K562 (cell line): ENCODE measurements around the gene ADIPOR1. TPM values are rescaled to one million over a fixed set of nuclear protein-coding genes. Genes with fewer than 3 reads are reported as not detected.

Experiments
- ATAC-seq: fragments of 200-7000 bp; cut with Tn5 transposase; 3 replicates; pipeline ENCODE4 v1.9.1; 2020; ENCODE audit warnings: moderate library complexity
- BruUV-seq: library from RNA; stranded (reverse); fragments of 400-500 nt; replicated peaks from 2 replicates; lab custom pipeline; 2021; lab: Mats Ljungman, UMichigan
- CTCF ChIA-PET: fragments of 300-600 bp; formaldehyde crosslinking; extraction: SDS; loops from one replicate; lab custom pipeline; 2021; ENCODE audit warnings: low intra/inter-chr PET ratio; lab: Yijun Ruan, JAX
- POLR2A ChIA-PET: fragments of 300-600, 350-650 bp; sonication (Branson Sonifier 250); formaldehyde crosslinking; extraction: SDS; loops from one replicate; lab custom pipeline; 2021; ENCODE audit warnings: antibody characterized with exemption, inconsistent platforms; lab: Yijun Ruan, JAX
- DNase-seq, 4 experiments: peaks; one replicate each; pipeline versions ENCODE4 v3.0.0 to v3.0.0-alpha.2; 2011 to 2018; ENCODE audit warnings: low spot score in 3 of 4, mixed read lengths in 3 of 4; ENCODE audit errors: extremely low read depth in 1 of 4
- FAIRE-seq: peaks from 2 replicates; lab custom pipeline; 2011; peaks lifted over from hg19 to GRCh38; lab: Jason Lieb, UNC
- H2AFZ ChIP-seq: 2 replicates; pipeline ENCODE4 v1.6.0; 2011; ENCODE audit warnings: low read depth, low read length, control low read depth, inconsistent platforms
- H3K27ac ChIP-seq: fragments of 200-600 bp; 3 replicates; pipeline ENCODE4 v1.8.0; 2011; ENCODE audit warnings: low read depth, mild to moderate bottlenecking, control low read depth, inconsistent platforms, low read length, moderate library complexity, mixed read lengths; ENCODE audit errors: extremely low read depth
- H3K27me3 ChIP-seq, 2 experiments: fragments of 300-600 bp in 1 of 2; 2 replicates in 1 of 2; 3 replicates in 1 of 2; pipeline versions ENCODE4 v1.6.0 to v1.8.0; 2011; ENCODE audit warnings: inconsistent platforms in 2 of 2, low read length in 2 of 2, mild to moderate bottlenecking in 1 of 2, mixed read lengths in 1 of 2, moderate library complexity in 1 of 2; ENCODE audit not compliant: control insufficient read depth in 2 of 2, insufficient read depth in 2 of 2
- H3K36me3 ChIP-seq: fragments of 300-600 bp; 3 replicates; pipeline ENCODE4 v1.8.0; 2011; ENCODE audit warnings: mild to moderate bottlenecking, low read length, inconsistent platforms; ENCODE audit not compliant: control insufficient read depth, insufficient read depth
- H3K4me1 ChIP-seq, 2 experiments: fragments of 200-600 bp in 1 of 2; replicated peaks in 1 of 2; 2 replicates in 1 of 2; 3 replicates in 1 of 2; pipeline versions ENCODE4 v1.5.1 to v1.8.0; 2011; ENCODE audit warnings: inconsistent platforms in 2 of 2, low read length in 2 of 2, mild to moderate bottlenecking in 1 of 2, mixed read lengths in 1 of 2, moderate library complexity in 1 of 2; ENCODE audit not compliant: control insufficient read depth in 2 of 2, insufficient read depth in 2 of 2
- H3K4me2 ChIP-seq: 2 replicates; pipeline ENCODE4 v1.6.1; 2011; ENCODE audit warnings: low read length, control low read depth, inconsistent platforms, mixed read lengths; ENCODE audit not compliant: insufficient read depth
- H3K4me3 ChIP-seq: fragments of 200-600 bp; sonication (generic), shearing (Covaris generic); 2 replicates; pipeline ENCODE4 v1.5.1; 2016; ENCODE audit warnings: control low read depth, inconsistent platforms
- H3K79me2 ChIP-seq: fragments of 200-600 bp; 3 replicates; pipeline ENCODE4 v1.8.0; 2011; ENCODE audit warnings: low read length, inconsistent platforms; ENCODE audit not compliant: control insufficient read depth, insufficient read depth
- H3K9ac ChIP-seq, 2 experiments: 2 replicates each; pipeline versions ENCODE4 v1.6.0 to v1.6.1; 2011; ENCODE audit warnings: low read depth in 2 of 2, low read length in 2 of 2, control low read depth in 1 of 2, inconsistent platforms in 1 of 2, mild to moderate bottlenecking in 1 of 2, mixed read lengths in 1 of 2; ENCODE audit not compliant: insufficient read depth in 1 of 2
- H3K9me1 ChIP-seq: one replicate; pipeline ENCODE4 v1.6.0; 2011; ENCODE audit warnings: inconsistent platforms, mild to moderate bottlenecking, low read length, moderate library complexity; ENCODE audit not compliant: control insufficient read depth, insufficient read depth
- H3K9me3 ChIP-seq: replicated peaks from 2 replicates; pipeline ENCODE4 v1.5.1; 2011; ENCODE audit warnings: low read depth, low read length, inconsistent platforms; ENCODE audit not compliant: control insufficient read depth, insufficient read depth
- H4K20me1 ChIP-seq: replicated peaks from 2 replicates; pipeline ENCODE4 v1.6.1; 2011; ENCODE audit warnings: low read length, inconsistent platforms, mixed read lengths; ENCODE audit not compliant: control insufficient read depth, insufficient read depth
- ARID4B ChIP-seq: sonication (generic); formaldehyde crosslinking; IDR thresholded peaks from 2 replicates; pipeline ENCODE4 v1.8.0; 2022; ENCODE audit warnings: mild to moderate bottlenecking, missing genetic modification reagents
- CGGBP1 ChIP-seq: fragments of 250-450 bp; sonication (Bioruptor Pico); IDR thresholded peaks from 2 replicates; pipeline ENCODE4 v1.9.0; 2021; ENCODE audit warnings: mild to moderate bottlenecking
- ETV1 ChIP-seq: fragments of 450-650 bp; conservative IDR thresholded peaks from 2 replicates; pipeline ENCODE4 v1.6.1; 2016; ENCODE audit warnings: missing genetic modification characterization, control low read depth, low read depth, missing compliant biosample characterization
- HNRNPL ChIP-seq: fragments of 200-400 bp; formaldehyde crosslinking; IDR thresholded peaks from 2 replicates; pipeline ENCODE4 v1.6.1; 2017; ENCODE audit warnings: low read depth, mild to moderate bottlenecking, low read length
- LEF1 ChIP-seq: fragments of 450-650 bp; IDR thresholded peaks from 2 replicates; pipeline ENCODE4 v1.6.1; 2016; ENCODE audit warnings: mild to moderate bottlenecking
- MCM2 ChIP-seq: fragments of 450-650 bp; IDR thresholded peaks from 2 replicates; pipeline ENCODE4 v1.6.1; 2017; ENCODE audit warnings: low read depth, mild to moderate bottlenecking
- MECOM ChIP-seq: fragments of 250-450 bp; sonication (Bioruptor Pico); IDR thresholded peaks from 2 replicates; pipeline ENCODE4 v1.8.0; 2022; ENCODE audit warnings: inconsistent platforms
- MLX ChIP-seq, 2 experiments: fragments of 450-650 bp in 1 of 2; sonication (generic) in 1 of 2; formaldehyde crosslinking; conservative IDR thresholded peaks; 2 replicates each; pipeline versions ENCODE4 v1.4.0 to v1.8.1; 2020 to 2022; ENCODE audit warnings: mild to moderate bottlenecking in 1 of 2, missing genetic modification reagents in 1 of 2
- NCOA6 ChIP-seq: fragments of 450-650 bp; IDR thresholded peaks from 2 replicates; pipeline ENCODE4 v1.6.1; 2017; ENCODE audit warnings: mild to moderate bottlenecking
- NFXL1 ChIP-seq: fragments of 450-650 bp; formaldehyde crosslinking; IDR thresholded peaks from 2 replicates; pipeline ENCODE4 v1.4.0; 2021; ENCODE audit warnings: mild to moderate bottlenecking
- PTRF ChIP-seq: fragments of 450-650 bp; IDR thresholded peaks from 2 replicates; pipeline ENCODE4 v1.6.1; 2016; ENCODE audit warnings: mild to moderate bottlenecking, missing genetic modification characterization, missing compliant biosample characterization
- SIRT6 ChIP-seq: IDR thresholded peaks from one replicate; pipeline ENCODE4 v1.6.1; 2012; ENCODE audit warnings: low read depth, mild to moderate bottlenecking, control low read depth, inconsistent platforms, low read length, moderate library complexity
- SNRNP70 ChIP-seq: fragments of 200-400 bp; formaldehyde crosslinking; optimal IDR thresholded peaks from 2 replicates; pipeline ENCODE3; 2017; ENCODE audit warnings: low read depth, low read length
- TARDBP ChIP-seq: fragments of 450-650 bp; IDR thresholded peaks from 2 replicates; pipeline ENCODE4 v1.6.1; 2016
- ZBTB1 ChIP-seq: sonication (generic); formaldehyde crosslinking; IDR thresholded peaks from 2 replicates; pipeline ENCODE4 v1.8.1; 2023; ENCODE audit warnings: missing genetic modification reagents, low read depth, mild to moderate bottlenecking, borderline replicate concordance
- WGBS: fragments of 100-300 bp; shearing (Covaris generic); methylation state at CpG from one replicate; pipeline ENCODE4 v1.1.6; 2016; ENCODE audit warnings: low coverage, mixed read lengths; ENCODE audit not compliant: insufficient coverage; ENCODE audit errors: missing lambda C conversion rate; 5-methylcytosine and 5-hydroxymethylcytosine counted together
- in situ Hi-C: fragments of 300-500 bp; cut with MboI; formaldehyde crosslinking; loops from 4 replicates; pipeline ENCODE4 v1.15.0; 2018; ENCODE audit warnings: inconsistent platforms, mixed read lengths
- intact Hi-C: fragments of 100-400 bp; cut with micrococcal nuclease; formaldehyde crosslinking; loops from 2 replicates; pipeline ENCODE4 v1.14.2; 2022
- polyA plus RNA-seq, 8 experiments: library from polyadenylated mRNA; depleted of rRNA in 4 of 8; stranded (reverse) in 5 of 8; unstranded in 3 of 8; fragments of >200 nt; fragmentation: Nextera tagmentation in 2 of 8; fragmentation: Illumina TruSeq in 1 of 8; extraction: Ambion mirVana in 2 of 8; extraction: Trizol in 1 of 8; gene quantifications; 2 replicates each; pipeline versions ENCODE4 v1.2.1 to v1.2.3, GENCODE V29; 2011 to 2014; ENCODE audit warnings: inconsistent platforms in 1 of 8, missing spikeins in 1 of 8
- total RNA-seq, 7 experiments: library from RNA; depleted of rRNA in 6 of 7; stranded (reverse); fragments of >200 nt in 6 of 7; fragmentation: Illumina TruSeq in 2 of 7; extraction: Trizol in 2 of 7; gene quantifications; 2 replicates each; pipeline versions ENCODE4 v1.2.1 to v1.2.3, GENCODE V29; 2011 to 2021; ENCODE audit warnings: low replicate concordance in 1 of 7

ADIPOR1 gene
- total and polyA plus RNA-seq, 9 of the 15 experiments (the other 6 are each of a cell fraction or from before 2014, with no cell fraction given) = 29.0 to 217 (median 100) TPM

DNA sequence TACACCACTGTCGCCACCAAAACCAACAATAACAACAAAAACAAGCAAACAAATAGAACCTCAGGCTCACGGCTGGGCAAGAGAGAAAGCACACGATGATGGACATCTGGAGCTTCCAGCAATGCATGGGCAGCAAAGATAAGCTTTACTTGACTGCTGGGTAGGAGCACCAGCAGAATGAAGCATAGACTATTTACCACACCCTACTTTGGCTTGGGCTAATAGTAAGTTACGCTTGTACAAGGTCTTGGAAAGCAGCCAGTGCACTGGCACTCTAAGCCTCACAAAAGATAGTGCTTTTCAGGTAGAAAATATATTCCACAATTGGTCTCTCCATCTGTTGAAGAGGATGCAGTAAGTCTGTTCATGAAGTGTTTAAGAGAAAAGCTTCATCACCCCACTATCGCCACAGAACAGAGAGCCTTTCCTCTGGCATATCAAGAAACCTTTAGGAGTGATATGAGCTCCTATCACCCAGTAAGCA, 13.6 kb downstream of the ADIPOR1 start (continued):
- peak; percentile 66; the same call in 1 of the 2 replicates for TF ChIP-seq LEF1
- 0 out of 2 replicates have a peak, but pooled peaks have one; percentile 13 for TF ChIP-seq ETV1 (tag)
- TF ChIP-seq, all 486 proteins: peak for 105

GRCh38 chr1:202942426-202942825, 15.7 kb downstream of the ADIPOR1 start:
- in situ Hi-C loops = no loop called here
- intact Hi-C loops = no loop called here
- no peaks in the 10 kb centered on the region for H3K9me1 ChIP-seq
- ATAC-seq = no peak
- H3K4me3 ChIP-seq = no peak overlapping the region
- H3K9ac ChIP-seq = no peak overlapping the region
- H2AFZ ChIP-seq = no peak overlapping the region
- peaks cover 2 to 40% of the 10 kb centered on the region in 2 experiments; a peak in 3 of 5 replicates for H3K4me1 ChIP-seq
- POLR2A ChIA-PET = interaction anchor here (0.9 to 5.8 kb wide), 5 partner anchors 9 to 79 kb away, joined by 3 to 65 read pairs (median 6); no protein-coding TSS in a partner anchor
- peaks cover 67% of the 10 kb centered on the region for H3K36me3 ChIP-seq
- no peaks in the 10 kb centered on the region for H3K27me3 ChIP-seq
- no peaks in the 10 kb centered on the region; the same call in 1 of the 2 replicates for H4K20me1 ChIP-seq
- H3K4me2 ChIP-seq = no peak overlapping the region
- no peaks in the 10 kb centered on the region for H3K9me3 ChIP-seq
- H3K27ac ChIP-seq = no peak overlapping the region
- no TSS peak for BruUV-seq
- no peak for FAIRE-seq
- CTCF ChIA-PET = no interaction called here
- DNase-seq = no peak
- H3K79me2 ChIP-seq = peaks cover 7% of the 10 kb centered on the region; the same call in 1 of the 3 replicates
- 92% methylated on average over 1 of the region's 1 CpG for whole genome bisulfite sequencing
- TF ChIP-seq TARDBP = no peak
- TF ChIP-seq ARID4B (CRISPR knock-in tag) = no peak
- TF ChIP-seq SNRNP70 = no peak
- no peak for TF ChIP-seq HNRNPL
- no peak for TF ChIP-seq ZBTB1
- TF ChIP-seq NFXL1 = no peak
- no peak for TF ChIP-seq PTRF (tag)
- no peak for TF ChIP-seq MLX (CRISPR knock-in tag; conservative IDR thresholded peaks at IDR 0.05)
- no peak for TF ChIP-seq NCOA6
- no peak for TF ChIP-seq SIRT6
- TF ChIP-seq MCM2 = no peak
- TF ChIP-seq CGGBP1 (CRISPR knock-in tag) = no peak
- TF ChIP-seq MECOM (CRISPR knock-in tag) = no peak
